GM19463 (cell line): ENCODE results near the gene CDH24.
"Not testable (repeated sequence)": the region's sequence is repeated elsewhere in the genome, so short reads cannot be mapped to it uniquely, and the experiment has no call there.

Source experiments
- ATAC-seq: cut with Tn5 transposase; IDR thresholded peaks from one replicate; pipeline ENCODE4 v1.9.1; 2021; ENCODE audit warnings: mild to moderate bottlenecking, moderate library complexity; ENCODE audit not compliant: unreplicated experiment

The CDH24 gene

DNA sequence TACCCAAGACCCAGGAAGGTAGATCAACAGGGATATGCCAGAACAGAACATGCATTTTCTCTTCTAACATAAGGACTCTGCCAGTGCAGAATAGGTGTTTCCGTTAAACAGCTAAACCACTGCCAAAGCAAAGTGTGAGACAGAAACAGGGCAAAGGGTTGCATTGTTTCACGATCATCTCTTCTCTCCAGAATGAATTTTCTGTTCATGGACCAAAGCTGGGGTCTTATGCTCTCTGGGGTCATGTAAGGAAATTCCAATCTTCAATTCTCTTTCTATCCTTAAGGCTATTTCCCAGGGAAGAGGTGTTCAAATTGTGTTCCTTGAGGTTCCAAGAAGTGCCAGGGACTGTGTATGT, 33.5 kb downstream of the CDH24 start:
- no peak for ATAC-seq

DNA sequence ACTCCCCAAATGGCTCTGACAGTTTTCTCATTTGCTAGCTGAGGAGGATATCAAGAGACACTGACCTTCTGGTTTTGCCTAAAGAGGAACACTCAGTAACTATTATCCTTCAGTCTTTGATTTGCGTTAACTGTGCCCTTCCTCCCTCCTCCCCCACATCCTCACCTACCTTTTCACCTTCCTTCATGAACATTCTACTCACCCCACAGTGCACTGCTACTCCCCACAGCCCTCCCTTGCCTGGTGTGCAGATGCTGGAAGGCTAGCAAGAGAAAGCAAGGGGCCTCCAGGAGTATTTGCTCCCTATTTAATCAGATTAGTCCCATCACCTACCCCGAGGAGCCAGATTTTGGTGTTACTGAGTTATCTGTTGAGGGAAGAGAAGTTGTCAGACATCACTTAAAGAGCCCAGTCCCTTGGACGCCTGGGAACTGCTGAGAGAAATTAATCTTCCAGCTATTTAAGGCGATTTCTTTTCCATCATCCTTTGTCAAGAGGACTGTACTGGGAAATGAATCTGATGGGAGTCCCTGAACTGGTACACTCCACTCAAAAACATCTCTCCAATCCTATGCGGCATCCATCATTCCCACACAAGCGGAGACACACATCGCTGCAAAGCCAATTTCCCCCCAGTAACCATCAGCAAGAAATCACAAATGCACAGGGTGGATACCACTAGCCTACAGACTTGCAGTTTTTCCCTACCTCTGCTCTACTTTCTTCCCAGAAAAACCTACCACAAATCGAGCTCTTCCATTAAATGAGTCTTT, 34.1 kb downstream of the CDH24 start:
- ATAC-seq, result no peak

DNA sequence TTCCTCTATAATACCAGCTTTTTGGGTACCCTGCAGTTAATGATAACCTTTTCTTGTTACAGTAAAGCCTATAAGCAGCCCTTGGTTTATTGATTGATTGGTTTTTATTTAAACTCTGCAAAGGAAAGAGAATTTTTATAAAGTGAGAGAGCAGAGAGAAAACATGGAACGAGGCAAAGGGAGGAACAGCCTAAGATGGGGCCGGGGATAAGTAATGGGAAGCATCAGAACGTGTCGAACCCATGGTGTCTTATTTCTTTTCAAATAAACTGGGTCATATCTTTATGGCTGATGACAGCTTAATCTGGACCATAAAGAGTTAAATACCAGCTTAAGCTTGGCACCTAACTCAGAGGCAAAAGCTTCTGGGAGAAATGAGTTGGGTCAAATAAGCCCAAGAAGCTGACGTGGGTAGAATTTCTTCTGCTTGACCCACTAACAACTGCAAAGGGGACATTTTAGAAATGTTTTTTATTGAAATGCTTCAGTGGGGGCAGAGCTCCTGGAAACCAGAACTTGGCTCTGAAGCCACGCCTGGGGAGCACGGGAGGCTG, 35.4 kb downstream of the CDH24 start:
- no peak for ATAC-seq

DNA sequence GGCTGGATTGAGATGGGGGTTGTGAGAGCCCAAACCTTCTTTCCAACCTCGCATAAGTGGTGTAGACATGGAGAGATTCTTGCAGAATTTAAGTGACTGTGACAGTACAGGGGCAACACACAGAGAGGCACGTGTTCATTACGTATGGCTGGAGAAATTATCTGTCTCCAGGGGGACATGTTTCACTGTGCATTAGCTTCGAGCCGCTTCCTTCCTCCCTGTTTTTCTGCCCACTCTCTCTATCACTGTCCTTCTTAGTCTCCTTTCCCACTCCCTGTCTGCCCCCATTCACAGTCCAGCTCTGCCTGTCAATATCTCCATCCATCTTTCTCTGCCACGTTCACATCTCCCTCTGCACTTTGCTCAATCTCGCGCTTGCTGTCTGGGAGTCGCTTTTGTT, 35.9 kb downstream of the CDH24 start:
- no peak for ATAC-seq

DNA sequence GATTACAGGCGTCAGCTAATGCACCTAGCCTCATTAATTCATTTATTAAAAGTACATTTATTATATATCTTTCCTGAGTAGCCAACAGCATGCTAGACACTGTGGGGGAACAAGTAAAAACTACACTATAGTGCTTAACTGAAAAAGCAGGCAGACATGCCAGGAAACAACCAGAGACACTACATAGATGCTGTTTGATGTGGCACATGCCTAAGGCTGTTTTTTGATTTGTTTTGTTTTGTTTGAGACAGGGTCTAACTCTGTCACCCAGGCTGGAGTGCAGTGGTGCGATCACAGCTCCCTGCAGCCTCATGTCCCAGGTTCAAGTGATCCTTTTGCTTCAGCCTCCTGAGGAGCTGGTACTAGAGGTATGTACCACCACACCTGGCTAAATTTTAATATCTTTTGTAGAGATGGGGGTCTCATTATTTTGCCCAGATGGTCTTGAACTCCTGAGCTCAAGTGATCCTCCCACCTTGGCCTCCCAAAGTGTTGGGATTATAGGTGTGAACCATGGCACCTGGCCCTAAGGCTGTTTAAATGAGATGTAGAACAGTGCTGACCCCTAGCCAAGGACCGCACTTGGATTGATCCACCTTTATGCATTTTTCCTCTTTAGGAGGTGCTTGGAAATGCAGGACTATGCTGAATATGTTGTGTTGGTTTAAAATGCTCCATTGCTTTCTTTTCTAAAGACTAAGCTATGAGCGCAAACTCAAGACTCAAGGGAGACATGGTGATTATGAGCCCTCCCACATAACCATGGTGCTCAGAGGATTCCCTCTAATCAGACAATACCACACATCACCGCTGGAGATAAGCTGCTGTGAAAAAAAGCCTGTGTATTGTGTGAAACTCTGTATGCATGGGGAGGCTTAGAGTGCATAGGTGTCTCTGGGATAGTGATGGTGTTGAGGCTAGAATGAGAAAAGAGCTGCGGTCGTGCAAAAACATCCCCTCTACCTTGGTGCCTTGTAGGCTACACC, 36.9 kb downstream of the CDH24 start:
- ATAC-seq, result no peak

DNA sequence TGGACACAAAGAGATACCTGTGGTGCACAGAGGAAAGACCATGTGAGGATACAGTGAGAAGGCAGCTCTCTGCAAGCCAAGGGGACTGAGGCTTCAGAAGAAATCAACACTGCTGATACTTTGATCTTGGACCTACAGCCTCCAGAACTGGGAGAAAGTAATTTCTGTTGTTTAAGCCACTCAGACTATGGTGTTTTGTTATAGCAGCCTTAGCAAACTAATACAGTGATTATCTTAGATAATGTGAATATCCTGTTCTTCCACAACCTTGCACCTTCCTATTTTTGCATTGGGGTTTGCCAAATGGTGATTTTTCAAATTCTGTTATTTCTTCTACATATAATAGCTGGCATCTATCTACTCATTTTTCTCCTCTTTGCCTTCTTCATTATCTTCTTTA, 39.2 kb downstream of the CDH24 start:
- no peak for ATAC-seq

DNA sequence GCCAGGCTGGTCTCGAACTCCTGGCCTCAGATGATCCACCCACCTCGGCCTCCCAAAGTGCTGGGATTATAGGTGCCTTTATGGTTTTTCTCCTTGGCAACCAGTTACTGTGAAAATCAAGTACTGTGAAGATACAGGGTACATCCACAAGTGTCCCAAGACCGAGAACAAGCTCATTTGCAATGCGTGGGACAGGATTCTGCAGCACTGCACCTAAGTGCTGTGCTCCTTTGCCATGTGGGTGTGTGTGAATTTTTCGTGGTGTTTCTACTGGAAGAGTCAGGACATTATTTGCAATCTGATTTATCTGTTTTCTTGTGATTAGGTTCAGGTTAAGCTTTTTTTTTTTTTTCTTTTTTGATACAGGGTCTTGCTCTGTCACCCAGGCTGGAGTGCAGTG, 40.2 kb downstream of the CDH24 start:
- ATAC-seq, result no peak

DNA sequence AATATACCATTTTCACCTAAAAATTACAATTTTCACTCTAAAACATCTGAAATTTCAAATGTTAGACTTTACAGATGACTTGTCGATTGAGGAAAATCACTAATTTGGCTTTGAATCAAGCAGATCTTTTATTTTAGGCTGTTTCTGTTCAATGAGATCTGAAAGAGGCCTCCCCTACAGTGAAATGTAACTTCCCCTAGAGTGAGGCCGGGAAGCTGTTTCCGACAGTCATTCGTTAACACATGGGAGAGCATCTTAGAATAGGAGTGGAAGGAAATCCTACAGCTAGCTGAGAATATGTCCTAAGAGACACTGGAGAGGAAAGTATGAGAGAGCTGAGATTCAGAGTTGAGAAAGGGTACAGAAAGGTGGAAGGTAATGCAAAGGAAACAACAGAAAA, 41.7 kb downstream of the CDH24 start:
- no peak for ATAC-seq

DNA sequence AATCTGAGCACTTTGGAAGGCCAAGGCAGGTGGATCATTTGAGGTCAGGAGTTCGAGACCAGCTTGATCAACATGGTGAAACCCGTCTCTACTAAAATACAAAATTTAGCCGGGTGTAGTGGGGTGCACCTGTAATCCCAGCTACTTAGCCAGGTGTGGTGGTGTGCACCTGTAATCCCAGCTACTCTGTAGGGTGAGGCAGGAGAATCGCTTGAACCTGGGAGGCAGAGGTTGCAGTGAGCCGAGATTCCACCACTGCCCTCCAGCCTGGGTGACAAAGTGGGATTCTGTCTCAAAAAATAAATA, 43.6 kb downstream of the CDH24 start:
- not testable (repeated sequence) for ATAC-seq

DNA sequence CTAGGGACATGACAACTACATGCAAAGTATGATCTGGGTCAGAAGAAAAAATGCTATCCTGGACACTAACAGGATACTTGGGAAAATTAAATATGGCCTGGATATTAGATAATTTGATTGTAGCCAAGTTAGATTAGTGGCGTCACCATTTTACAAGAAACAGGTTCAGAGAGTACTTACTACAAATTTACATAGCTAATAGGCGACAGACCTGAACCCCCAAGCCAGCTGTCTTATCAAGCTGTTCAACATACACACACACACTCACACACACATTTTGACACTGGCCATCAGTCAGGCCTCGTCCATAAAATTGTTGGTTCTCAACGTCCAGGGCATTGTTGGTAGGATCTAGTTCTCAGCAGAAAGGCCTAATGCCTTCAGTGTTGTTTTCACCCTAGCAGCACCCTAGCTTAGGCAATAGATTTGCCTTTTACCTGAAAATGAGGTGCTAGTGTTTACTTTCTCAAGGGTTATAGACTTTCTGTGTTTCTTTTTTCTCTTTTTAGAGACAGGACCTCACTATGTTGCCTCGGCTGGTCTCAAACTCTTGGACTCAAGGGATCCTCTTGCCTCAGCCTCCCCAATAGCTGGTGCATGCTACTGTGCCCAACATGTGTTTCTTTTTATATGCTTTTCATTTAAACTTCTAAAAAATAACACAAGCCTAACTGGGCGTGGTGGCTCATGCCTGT, 44.1 kb downstream of the CDH24 start:
- ATAC-seq, result no peak

DNA sequence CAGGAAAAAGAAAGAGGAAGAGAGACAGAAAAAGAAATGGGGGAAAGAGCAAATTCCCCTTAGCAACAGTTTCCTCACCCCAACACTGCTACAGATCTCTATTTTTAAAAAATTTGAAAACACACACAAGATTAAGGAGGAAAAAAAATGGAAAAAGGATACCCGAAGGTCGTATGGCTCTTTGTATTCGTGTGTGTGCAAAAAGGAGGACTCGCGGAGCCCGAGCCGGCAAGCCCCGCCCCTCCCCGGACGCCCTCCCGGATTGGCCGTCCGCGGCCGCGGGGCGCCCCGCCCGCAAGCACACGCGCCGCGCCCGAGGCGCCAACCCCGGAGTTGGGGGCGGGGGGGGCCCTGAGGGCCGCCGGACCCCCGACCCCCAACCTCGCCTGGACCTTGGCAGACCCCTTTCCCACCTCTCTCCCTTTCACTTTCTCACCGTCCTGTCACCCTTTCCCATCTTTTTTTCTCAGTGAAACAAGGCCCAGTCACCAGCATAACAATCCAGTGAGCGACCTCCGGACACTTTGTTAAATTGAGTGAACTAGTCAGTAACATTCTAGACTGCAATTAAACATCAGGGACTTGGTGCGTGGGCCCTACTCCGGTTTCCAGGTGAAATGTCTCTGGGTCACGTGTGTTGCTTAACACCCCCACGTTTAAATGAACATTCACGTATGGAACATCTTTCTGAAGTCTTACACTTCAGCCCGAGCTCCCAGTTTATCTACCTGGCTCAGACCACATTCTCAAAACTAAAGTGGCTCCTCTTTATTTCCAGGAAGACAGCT, 47.2 kb downstream of the CDH24 start, which contains the start of gene C14orf93:
Gene C14orf93 (minus strand): TSS at position 205 of the 788 bp plus-strand sequence. CDS start 11,120 bp downstream, outside the sequence.
- peak; percentile 39 for ATAC-seq

DNA sequence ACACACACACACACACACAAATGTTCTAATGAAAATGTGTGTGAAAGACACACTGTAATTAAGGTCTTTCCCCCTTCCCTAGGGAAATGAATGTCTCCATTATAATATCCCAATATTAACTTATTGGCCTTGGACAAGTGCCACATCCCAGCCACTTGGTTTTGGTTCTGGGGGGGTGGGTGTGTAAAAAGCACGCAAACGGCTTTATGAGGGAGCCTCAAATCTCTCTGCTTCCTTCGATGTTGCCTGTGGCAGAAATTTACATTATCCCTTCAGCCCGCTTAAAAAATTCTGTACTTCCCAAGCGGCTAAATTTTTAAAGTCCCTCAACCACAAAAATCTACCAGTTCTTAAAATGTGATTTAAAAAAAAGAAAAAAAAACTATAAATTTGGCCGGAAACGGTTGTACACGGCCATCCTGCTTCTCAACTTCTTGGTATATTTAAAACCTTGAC, 47.8 kb downstream of the CDH24 start:
- ATAC-seq, result no peak

DNA sequence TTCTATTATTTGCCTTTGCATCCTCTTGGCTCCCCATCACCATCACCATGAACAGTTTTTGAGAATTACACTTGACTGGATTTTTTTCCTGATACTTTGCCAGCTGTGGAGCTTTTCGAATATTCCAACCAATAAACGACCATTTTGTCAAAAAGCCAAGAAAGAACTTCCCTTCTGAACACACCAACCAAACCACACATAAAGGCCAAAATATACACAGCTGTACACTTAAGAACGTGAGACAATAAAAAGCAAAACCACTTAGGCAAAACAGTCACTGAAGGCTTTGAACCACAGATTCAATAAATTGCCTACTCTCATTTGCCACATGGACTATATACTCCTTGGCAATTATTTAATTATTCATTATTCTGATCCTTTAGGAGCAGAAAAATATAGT, 48.5 kb downstream of the CDH24 start:
- ATAC-seq, result no peak

DNA sequence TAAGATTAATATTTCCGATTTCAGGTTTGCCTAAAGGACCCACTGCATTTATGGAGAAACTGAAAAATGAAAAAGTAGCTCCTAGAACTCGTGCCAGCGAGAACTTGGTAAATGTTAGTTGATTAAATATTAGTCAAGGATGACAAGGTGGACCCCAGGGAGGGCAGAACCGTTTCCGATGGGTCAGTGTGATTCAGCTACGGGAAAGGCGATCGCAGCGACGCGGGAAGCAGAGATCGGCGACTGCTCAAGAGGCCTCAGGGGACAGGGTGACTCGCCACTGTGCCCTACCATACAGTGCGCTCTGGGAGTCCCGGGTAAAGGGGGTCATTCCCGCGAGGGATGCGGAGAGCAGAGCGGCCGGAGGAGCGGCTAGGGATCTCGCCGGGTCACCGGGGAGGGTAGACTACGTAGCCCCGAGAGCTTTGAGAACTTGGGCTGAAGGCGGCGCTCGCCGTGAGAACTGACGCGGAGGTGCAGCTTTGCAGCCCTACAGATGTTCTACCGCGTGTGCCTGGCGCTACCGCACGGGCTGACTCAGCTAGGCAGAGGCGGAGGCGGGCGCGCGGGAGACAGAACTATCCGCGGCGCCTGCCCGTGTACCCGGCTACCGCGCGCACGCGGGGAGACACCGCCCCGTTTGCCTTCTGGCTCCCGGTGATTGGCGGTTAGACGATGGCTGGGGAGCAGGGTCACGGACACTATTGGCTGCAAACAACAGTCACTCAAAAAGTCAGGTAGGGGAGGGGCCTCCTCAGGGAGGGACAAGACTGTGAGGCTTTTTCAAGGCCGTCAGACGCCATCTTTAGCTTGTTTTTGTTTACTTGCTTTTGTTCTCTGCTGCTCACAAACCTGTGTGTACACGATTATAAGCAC, 50.5 kb downstream of the CDH24 start:
- peak; percentile 94 for ATAC-seq

DNA sequence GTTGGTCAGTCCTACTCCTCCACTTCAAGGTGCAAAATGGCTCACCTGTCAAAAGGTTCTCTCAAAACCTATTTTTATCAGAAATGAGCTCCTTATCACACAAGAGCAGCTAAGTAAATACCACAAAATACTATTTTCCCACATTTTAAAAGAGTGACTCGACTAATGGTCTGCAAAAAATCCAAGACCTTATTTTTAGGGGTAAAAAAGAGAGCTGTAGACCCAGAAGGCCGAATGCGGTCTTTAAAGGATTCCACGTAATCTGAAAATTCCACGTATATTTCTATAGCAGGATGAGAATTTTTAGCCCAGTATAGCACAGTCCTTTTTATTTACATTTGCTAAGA, 51.2 kb downstream of the CDH24 start:
- no peak for ATAC-seq

DNA sequence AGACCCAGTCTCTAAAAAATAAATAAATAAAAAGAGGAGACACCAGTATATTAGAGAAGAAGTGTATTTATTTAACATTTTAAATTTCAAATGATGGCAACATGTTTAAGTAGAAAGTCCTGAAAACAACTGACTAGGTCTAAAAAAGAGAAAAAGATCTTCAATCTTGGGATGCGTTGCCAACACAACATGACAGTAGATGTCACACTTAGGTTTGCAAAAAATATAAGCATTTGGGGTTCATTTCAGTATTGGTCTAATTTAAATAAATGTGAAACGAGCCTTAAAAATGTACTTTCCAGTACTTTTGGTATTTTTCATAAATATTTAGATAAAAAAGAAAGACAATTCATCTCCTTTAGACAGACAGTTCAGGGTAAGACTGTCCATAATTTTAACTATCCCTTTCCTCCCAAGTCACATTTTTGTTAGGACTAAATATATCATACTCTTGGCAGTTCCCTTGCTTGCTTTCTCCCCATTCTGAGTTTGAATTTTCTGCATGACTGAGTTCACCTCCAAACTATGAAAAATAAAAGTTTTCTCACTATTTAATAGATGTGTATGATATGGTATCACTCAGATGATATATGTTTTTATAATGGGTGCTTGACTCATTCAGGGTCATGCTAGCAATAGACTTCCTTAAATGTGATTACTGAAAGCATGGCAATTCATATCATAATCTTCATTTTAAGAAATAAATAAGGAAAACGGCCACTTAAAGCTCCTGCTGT, 51.7 kb downstream of the CDH24 start:
- no peak for ATAC-seq

DNA sequence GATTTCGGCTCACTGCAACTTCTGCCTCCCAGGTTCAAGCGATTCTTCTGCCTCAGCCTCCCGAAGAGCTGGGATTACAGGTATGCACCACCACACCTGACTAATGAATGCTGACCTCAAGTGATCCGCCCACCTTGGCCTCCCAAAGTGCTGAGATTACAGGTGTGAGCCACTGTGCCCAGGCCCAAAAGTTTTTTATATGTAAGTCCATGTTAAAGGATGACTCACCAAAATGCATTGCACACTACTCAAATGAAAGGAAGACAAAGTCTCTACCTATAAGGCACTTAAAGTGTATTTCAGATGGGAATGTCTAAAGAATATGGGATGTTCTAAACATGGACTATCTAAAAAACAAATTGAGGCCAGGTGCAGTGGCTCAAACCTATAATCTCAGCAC, 53.0 kb downstream of the CDH24 start:
- ATAC-seq, result not testable (repeated sequence)

DNA sequence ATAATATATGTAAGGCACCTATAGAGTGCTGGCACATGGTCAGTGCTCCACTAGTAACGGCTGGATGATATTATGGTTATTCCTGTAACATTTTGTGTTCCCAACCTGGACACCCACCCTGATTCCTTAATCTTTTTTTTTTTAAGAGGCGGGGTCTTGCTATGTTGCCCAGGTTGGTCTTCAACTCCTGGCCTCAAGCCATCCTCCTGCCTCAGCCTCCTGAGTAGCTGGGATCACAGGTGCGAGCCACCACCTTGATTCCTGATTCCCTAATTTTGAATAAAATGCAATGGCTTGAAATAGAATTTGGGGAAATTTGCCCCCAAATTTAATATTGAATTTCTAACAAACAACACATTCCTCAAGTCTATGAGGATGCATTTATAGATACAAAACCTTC, 54.7 kb downstream of the CDH24 start:
- ATAC-seq, result no peak

DNA sequence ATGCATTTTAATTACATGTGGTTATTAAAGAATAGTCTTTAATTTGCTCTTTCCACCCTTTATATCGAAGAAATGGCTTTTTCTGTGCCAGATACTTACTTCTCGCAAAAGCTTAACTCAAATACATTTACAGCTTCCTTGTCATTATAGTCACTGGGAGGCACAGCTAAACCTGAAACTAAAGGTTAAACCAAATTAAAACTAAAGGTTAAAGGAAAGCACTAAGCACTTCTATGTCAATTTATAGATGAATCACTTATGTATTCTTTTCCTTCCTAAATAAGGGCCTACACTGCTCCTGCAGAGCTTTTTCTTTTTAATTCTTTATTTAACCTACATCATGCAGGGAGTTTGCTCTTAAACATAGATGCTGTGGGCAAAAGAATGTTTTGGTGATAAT, 56.5 kb downstream of the CDH24 start:
- ATAC-seq, result no peak
